ENCODE data around the gene MAP2K1.
"Not testable (repeated sequence)": the region's sequence is repeated elsewhere in the genome, so short reads cannot be mapped to it uniquely, and the experiment has no call there.

Gene MAP2K1

DNA sequence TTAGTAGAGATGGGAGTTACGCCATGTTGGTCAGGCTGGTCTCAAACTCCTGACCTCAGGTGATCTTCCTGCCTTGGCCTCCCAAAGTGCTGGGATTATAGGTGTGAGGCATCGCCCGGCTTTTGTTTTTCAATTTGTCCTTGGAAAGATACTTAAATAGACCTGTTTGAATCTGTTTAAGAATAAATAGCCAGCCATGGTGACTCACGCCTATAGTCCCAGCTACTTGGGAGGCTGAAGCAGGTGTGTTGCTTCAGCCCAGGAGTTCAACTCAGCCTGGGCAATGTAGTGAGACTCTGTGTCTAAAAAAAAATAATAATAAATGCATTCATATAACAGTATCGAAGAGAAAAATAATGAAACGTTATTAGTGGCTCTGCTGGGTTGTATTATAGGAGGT, 93.6 kb downstream of the MAP2K1 start:
- DNase-seq: no peak

DNA sequence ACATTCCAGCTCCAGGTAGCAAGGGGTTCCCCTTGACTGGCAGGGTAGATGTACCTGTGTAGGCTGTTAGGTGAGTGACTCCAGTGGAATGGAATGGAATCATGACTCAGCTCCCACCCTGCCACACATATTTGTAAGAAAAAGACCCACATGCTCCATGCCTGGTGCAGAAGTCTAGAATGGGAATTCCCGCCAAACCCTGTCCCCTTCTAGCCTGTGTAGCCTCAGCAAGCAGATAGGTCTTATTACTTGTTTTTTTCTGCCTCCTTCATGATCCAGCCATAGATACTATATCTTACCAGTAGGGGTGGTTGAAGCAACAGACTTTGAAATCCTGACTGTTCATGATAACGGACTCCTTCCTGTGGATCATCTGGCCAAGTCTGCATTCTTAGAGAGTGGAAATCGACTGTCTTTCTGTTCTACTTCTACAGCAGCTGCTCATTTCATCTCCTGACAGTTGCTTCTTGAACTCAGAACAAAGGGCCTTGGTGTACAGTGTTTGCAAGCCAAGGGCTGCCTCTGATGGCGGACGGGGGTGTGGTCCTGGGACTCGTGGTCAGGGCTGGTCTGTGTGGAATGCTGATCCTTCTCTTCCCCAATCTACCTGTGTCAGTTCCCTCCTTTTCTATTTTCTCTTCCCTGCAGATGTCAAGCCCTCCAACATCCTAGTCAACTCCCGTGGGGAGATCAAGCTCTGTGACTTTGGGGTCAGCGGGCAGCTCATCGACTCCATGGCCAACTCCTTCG, 94.6 kb downstream of the MAP2K1 start:
- no peak for DNase-seq

GRCh38 chr15:66482539-66482938, 95.8 kb downstream of the MAP2K1 start:
- DNase-seq: no peak

- no peak for DNase-seq
Observed at GRCh38 chr15:66483131-66483566, 96.4 kb downstream of the MAP2K1 start.

DNA sequence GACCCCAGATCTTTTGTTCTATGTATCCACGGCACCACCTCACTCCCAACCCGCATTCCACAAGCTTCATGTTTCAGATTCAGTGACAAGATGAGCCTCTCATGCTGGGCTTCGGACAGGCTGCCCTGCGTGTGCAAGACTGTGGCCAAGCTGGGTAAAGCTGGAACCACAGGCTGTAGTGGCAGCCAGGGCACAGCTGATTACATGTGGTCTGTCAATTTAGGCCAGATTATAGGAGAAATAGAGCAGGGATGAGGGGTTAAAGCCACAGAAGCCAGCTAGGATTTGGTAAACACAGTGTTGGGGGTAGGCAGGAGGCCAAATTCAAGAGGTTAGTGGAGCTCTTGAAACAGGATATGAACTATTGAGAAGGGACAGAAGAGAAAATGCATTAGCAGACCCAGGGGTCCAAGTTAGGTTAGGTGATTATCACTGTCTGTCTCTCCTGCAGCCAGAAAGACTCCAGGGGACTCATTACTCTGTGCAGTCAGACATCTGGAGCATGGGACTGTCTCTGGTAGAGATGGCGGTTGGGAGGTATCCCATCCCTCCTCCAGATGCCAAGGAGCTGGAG, 97.9 kb downstream of the MAP2K1 start:
- no peak for DNase-seq

GRCh38 chr15:66486887-66487286, 100.2 kb downstream of the MAP2K1 start:
- DNase-seq: no peak

DNA sequence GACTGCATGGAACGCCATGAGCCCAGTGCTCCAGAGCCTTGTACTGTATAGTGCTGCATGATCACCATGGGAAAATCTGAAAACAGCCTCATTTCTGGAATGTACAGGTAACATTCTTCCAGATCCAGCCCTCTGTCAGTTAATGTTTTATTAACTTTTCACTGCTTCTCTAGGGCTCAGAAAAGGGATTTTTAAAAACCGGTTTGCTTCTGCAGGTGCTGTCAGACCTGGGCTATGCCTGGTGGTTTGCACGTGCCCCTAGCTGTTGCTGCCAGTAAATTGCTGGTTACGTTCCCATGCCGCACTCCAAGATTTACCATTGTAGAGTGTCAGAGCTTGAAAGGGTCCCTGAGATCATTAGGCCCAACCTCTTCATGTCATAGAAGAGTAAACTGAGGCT, 101.8 kb downstream of the MAP2K1 start:
- no peak for DNase-seq

- DNase-seq: no peak
Observed at GRCh38 chr15:66489179-66489791, 102.6 kb downstream of the MAP2K1 start.

GRCh38 chr15:66491846-66492245, 105.1 kb downstream of the MAP2K1 start:
- DNase-seq: no peak

- no peak for DNase-seq
Observed at GRCh38 chr15:66494262-66494661, 107.5 kb downstream of the MAP2K1 start.

GRCh38 chr15:66496951-66497501, 110.3 kb downstream of the MAP2K1 start:
- DNase-seq: no peak

GRCh38 chr15:66497502-66498455, 111.1 kb downstream of the MAP2K1 start, which contains the start of gene SNAPC5:
Gene SNAPC5, minus strand, starts transcription at chr15:66497762. Its CDS starts 31 bp downstream, at chr15:66497731.
- DNase-seq: peak; percentile 98

DNA sequence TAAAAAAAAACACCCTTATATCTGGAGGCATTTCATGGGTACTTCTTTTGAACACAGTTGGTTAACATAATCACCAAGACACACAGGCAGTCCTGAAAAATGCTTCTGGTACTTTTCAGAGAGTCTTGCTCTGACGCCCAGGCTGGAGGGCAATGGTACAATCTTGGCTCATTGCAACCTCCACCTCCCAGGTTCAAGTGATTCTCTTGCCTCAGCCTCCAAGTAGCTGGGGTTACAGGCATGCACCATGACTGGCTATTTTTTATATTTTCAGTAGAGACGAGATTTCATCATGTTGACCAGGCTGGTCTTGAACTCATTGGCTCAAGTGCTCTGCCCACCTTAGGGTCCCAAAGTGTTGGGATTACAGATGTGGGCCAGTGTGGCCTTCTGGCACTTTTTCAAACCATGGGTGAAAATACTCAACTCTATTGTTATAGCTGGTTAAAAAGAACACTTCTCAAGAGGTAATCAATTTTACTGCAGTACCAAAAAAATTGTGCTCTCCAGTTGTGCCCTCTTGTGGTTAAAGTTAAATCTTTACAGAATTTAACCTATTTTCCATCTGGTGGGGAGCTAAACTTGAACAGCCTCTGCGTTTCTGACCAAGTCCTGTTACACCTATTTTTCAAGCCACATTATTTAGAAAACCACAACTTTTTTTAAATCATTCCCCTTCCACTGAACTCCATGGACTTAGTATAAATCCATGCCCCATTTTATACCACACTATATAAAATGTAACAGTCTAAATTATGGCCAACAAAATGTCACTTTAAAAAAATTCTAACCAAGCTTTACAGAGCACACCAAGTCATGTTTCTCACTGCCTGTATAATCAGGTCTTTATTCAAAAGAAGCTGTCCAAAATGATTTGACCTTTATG, 112.0 kb downstream of the MAP2K1 start:
- no peak for DNase-seq

DNA sequence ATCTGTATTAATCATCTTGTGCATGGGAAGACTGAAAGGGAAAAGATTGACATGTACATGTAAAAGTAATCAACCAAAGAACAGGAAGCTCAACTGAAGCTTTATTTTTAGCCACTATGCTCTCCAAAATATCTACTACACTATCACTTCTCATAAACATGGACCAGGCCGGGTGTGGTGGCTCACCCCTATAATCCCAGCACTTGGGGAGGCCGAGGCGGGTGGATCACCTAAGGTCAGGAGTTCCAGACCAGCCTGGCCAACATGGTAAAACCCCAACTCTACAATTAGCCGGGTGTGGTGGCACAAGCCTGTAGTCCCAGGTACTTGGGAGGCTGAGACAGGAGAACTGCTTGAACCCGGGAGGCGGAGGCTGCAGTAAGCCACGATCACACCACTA, 113.6 kb downstream of the MAP2K1 start:
- DNase-seq: not testable (repeated sequence)

GRCh38 chr15:66502491-66502890, 115.8 kb downstream of the MAP2K1 start:
- no peak for DNase-seq

DNA sequence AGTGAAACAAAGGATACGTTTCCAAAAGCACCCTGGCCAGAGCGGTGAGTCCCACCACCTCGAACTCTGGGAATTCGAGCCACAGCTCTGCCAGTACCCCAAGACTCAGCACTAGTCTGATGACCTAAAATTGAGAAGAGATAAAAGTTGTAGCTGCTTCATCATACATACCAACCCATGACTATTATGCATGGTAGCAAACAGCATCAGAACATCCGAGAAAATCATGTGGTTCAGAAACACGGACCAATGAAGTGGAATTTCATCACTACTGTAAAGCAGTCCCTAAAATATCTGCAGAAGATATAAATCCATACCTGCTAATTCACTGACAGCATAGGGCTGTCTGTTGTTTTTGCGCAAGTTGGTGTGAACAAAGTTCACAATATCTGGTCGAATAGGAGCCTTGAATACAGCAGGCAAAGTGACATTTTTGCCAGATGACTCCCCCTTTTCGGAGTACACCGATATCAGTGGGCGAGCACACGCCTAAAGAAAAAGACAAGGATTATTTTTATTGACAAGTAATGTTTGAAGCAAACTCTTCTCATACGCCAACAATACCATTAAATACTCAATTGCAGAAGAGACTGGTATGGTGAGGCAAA, 116.4 kb downstream of the MAP2K1 start:
- not testable (repeated sequence) for DNase-seq

DNA sequence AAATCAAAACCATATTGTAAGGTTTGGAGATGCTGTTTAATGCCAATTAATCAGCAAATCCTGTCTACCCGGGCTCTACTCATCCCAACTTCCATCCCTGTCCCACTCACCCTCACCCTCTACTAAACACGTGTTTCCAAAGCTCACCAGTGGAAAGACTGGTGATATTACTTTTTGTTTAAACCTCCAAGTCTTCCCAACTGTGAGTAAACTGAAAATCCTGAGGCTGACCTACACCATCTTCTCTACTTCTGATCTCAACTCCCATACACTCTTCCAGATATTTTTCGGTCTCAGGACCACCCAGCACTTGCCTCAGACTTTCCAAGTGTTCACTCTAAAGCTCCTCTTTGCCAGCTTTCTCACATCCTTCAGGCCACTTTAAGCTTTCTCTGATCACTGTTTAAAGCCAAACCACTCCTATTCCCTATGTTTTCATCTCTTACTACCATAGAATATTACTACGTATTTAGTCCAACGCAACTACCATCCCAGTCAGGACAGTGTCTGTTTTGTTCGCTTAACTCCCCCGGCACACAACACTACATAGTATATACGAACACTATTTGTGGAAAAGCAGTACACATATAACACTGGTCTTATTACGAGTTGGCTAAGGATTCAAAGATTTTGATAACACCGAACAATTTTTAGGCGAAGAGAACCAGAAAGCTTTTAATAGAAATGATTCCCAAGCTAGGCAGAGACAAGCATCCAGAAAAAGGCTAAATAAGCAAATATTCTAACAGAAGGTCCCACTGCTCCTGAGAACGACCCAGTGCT, 117.3 kb downstream of the MAP2K1 start:
- no peak for DNase-seq

- DNase-seq: peak; percentile 84
Observed at GRCh38 chr15:66504563-66505429, 118.1 kb downstream of the MAP2K1 start, which contains the start of the genes RPL4 and ZWILCH. Gene RPL4, minus strand, starts transcription at chr15:66504855. Its CDS starts 65 bp downstream, at chr15:66504790. Gene ZWILCH, plus strand, starts transcription at chr15:66505326. Its CDS starts 13 bp downstream, at chr15:66505339.

GRCh38 chr15:66505430-66505811, 118.7 kb downstream of the MAP2K1 start:
- DNase-seq: no peak

All from stimulated activated CD4-positive, alpha-beta T cell treated with anti-CD3 and anti-CD28 coated beads, Interleukin-4, amount 100 ng/mL, for 24 hours (primary cell).